ENCODE measurements around the gene NBDY.

DNA sequence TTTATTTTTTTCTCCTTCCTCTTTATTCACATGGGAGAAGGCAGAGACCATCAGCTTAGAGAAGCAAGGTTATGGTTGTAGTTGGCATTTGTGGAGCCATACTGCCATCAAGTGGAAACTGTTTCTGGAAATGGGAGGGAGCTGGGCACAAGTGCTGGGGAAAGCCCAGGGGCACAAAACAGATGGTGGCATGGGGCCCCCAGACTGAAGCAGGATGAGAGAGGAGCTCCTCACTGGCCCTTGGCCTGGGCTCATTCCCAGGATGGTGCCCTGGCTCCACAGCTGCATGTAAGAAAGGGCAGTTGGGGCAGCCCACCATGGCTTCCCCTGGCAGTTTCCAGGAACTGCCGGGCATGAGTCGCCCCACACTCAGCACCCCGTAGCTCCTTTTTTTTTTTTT, 59.2 kb downstream of the NBDY start:
- no peak for TF ChIP-seq POLR2AphosphoS5 (IDR thresholded peaks at IDR 0.05; ENCODE audit: insufficient read depth, low read depth, low read length)
- TF ChIP-seq, protein P1, sequence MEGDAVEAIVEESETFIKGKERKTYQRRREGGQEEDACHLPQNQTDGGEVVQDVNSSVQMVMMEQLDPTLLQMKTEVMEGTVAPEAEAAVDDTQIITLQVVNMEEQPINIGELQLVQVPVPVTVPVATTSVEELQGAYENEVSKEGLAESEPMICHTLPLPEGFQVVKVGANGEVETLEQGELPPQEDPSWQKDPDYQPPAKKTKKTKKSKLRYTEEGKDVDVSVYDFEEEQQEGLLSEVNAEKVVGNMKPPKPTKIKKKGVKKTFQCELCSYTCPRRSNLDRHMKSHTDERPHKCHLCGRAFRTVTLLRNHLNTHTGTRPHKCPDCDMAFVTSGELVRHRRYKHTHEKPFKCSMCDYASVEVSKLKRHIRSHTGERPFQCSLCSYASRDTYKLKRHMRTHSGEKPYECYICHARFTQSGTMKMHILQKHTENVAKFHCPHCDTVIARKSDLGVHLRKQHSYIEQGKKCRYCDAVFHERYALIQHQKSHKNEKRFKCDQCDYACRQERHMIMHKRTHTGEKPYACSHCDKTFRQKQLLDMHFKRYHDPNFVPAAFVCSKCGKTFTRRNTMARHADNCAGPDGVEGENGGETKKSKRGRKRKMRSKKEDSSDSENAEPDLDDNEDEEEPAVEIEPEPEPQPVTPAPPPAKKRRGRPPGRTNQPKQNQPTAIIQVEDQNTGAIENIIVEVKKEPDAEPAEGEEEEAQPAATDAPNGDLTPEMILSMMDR (IDR thresholded peaks at IDR 0.05; ENCODE audit: extremely low read depth in 1 of 2, insufficient read depth in 1 of 2, low read depth in 1 of 2, low read length in 2 of 2): no peak
- TF ChIP-seq EZH2 (IDR thresholded peaks at IDR 0.05; ENCODE audit: borderline replicate concordance, low read depth, low read length, severe bottlenecking): no peak
- no peak for TF ChIP-seq MAX (IDR thresholded peaks at IDR 0.05; ENCODE audit: insufficient read depth, insufficient read length)
